Neutrophil (primary cell): ENCODE measurements around the gene RGS3.

Experiments
- H3K27ac ChIP-seq: fragments of 200-600 bp; sonication (generic); 2 replicates; pipeline ENCODE4 v1.5.1; 2016; ENCODE audit warnings: mild to moderate bottlenecking, moderate library complexity
- H3K27me3 ChIP-seq: fragments of 200-600 bp; sonication (generic); 2 replicates; pipeline ENCODE4 v1.6.0; 2016; ENCODE audit warnings: mild to moderate bottlenecking
- H3K36me3 ChIP-seq: fragments of 200-600 bp; sonication (generic); 2 replicates; pipeline ENCODE4 v1.5.1; 2017
- H3K4me1 ChIP-seq, 2 experiments: fragments of 200-600 bp in 1 of 2; sonication (generic) in 1 of 2; 1 replicate in 1 of 2; 2 replicates in 1 of 2; pipeline versions ENCODE4 v1.5.1 to v1.6.1; 2013 to 2016; ENCODE audit warnings: low read depth in 1 of 2, low read length in 1 of 2, mild to moderate bottlenecking in 1 of 2, moderate library complexity in 1 of 2; ENCODE audit not compliant: control insufficient read depth in 1 of 2, insufficient read depth in 1 of 2
- H3K4me3 ChIP-seq, 2 experiments: fragments of 200-600 bp in 1 of 2; sonication (generic) in 1 of 2; 1 replicate in 1 of 2; 2 replicates in 1 of 2; pipeline ENCODE4 v1.5.1; 2013 to 2016; ENCODE audit warnings: low read depth in 1 of 2, low read length in 1 of 2, mild to moderate bottlenecking in 1 of 2, moderate library complexity in 1 of 2
- H3K9me3 ChIP-seq: fragments of 200-600 bp; sonication (generic); 2 replicates; pipeline ENCODE4 v1.5.1; 2016
- TF ChIP-seq, protein P1 (sequence below): fragments of 200-600 bp; sonication (generic); IDR thresholded peaks from 2 replicates; pipeline ENCODE4 v1.5.1; 2016; ENCODE audit warnings: antibody characterized with exemption

The RGS3 gene

DNA sequence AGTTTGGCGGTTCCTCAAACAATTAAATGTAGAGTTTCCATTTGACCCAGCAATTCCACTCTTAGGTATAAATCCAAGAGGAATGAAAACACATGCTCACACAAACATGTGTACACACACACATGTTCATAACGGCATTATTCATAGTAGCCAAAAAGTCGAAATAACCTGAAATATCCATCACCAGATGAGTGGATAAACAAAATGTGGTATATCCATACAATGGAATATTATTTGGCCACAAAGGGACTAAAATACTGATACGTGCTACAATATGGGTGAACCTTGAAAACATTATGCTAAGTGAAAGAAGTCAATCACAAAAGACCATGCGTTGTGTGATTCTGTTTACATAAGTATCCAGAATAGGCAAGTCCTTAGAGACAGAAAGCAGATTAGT is 8.7 kb downstream of the RGS3 start:
- no peaks in the 10 kb centered on the region for H3K9me3 ChIP-seq
- H3K36me3 ChIP-seq: no peaks in the 10 kb centered on the region
- no peaks in the 10 kb centered on the region for H3K4me1 ChIP-seq
- no peaks in the 10 kb centered on the region for H3K27me3 ChIP-seq
- H3K4me3 ChIP-seq: no peak overlapping the region
- TF ChIP-seq, protein P1, sequence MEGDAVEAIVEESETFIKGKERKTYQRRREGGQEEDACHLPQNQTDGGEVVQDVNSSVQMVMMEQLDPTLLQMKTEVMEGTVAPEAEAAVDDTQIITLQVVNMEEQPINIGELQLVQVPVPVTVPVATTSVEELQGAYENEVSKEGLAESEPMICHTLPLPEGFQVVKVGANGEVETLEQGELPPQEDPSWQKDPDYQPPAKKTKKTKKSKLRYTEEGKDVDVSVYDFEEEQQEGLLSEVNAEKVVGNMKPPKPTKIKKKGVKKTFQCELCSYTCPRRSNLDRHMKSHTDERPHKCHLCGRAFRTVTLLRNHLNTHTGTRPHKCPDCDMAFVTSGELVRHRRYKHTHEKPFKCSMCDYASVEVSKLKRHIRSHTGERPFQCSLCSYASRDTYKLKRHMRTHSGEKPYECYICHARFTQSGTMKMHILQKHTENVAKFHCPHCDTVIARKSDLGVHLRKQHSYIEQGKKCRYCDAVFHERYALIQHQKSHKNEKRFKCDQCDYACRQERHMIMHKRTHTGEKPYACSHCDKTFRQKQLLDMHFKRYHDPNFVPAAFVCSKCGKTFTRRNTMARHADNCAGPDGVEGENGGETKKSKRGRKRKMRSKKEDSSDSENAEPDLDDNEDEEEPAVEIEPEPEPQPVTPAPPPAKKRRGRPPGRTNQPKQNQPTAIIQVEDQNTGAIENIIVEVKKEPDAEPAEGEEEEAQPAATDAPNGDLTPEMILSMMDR: no peak
- no peak overlapping the region for H3K27ac ChIP-seq

DNA sequence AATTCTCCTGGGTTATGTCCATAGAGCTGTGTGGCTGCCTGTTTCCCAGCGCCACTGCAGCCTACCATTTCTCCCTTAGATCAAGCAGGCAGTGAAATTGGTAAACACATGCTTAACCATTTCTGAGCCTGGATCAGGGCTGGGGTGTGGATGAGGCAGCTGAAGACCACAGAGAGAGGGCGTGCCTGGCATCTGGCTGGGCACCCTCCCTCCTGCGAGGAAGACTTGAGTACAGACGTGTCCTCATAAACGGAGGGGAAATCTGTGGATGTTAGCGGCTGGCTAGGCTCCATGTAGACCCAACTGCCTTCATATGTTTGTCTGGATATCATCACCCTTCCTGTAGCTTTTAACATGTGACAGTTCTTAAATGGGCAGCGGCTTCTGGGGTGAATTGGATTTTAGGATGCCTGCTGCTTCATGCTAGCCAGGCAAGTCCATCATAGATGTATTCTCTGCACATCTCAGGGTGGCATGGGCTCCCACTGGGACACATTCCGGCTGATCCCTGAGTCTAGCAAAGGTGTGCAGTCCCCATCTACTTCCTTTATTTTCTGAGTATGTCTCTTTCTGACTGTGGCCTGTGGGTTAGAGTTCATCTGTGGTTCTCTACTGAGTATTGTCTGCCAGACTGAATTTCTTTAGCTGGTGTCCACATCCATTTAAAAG is 11.0 kb downstream of the RGS3 start:
- H3K36me3 ChIP-seq: no peaks in the 10 kb centered on the region
- no peaks in the 10 kb centered on the region for H3K4me1 ChIP-seq
- H3K27me3 ChIP-seq: no peaks in the 10 kb centered on the region
- H3K9me3 ChIP-seq: no peaks in the 10 kb centered on the region
- H3K4me3 ChIP-seq: no peak overlapping the region
- H3K27ac ChIP-seq: no peak overlapping the region
- TF ChIP-seq, protein P1: no peak

DNA sequence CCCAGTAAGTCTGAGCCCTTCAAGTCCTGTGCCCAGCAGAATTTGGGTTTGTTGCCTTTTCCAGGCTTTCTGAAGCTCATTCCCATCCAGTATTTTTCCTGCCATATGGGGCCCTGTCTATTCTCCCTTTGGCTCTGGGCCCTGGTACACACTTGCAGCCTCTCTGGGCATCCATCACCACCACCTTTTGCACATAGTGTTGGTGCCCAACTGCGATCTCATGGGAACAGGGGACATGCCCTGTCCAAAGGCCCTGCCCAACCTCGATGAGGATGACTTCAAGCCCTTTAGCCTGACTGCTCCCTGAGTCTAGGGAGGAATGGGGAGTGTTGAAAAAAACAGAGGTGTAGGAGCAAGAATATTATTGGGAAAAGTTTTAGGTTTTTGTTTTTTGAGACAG is 11.5 kb downstream of the RGS3 start:
- TF ChIP-seq, protein P1: no peak
- Histone ChIP-seq H3K27ac (no peak overlapping the region), H3K36me3 (no peaks in the 10 kb centered on the region), H3K4me1 (no peaks in the 10 kb centered on the region), H3K4me3 (no peak overlapping the region), H3K27me3 (no peaks in the 10 kb centered on the region), H3K9me3 (no peaks in the 10 kb centered on the region)

DNA sequence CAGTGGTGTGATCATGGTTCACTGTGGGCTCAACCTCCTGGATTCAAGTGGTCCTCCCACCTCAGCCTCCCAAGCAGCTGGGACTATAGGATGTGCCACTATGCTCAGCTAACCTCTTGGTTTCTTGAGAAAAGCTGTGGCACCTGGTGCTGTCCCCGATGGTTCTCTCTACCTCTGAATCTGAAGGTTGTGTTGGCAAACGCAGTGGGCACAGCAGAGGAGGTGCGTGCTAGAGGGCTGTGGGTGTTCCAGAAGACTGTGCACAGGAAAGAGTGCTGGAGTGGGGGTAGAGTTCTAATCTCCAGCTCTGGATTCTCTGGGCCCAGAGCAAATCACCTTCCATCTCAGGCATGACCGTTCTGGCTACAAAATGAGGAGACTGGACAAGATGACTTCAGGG is 12.5 kb downstream of the RGS3 start:
- Histone ChIP-seq H3K27me3 (no peaks in the 10 kb centered on the region), H3K36me3 (no peaks in the 10 kb centered on the region)
- TF ChIP-seq, protein P1: no peak

DNA sequence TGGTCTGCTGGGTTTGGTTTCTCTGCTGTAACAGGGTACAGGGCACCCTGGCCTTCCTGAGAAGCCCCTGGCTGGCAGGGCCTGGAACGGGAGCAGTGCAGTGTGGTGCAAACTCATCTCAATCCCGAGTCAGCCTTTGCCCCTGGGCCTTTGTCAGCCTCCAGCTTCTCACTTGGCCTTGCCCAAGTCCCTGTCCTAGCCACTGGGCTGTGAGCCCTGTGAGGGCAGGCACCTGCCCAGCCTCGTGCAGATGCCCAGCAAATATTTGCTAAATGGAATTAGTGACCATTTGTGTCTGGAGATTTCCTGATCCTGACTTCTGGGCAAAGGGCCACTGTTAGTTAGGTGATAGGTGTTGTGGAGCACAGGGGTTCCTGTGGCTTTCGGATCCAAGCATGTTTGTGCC is 13.0 kb downstream of the RGS3 start:
- Histone ChIP-seq H3K27me3 (no peaks in the 10 kb centered on the region), H3K27ac (no peak overlapping the region), H3K36me3 (no peaks in the 10 kb centered on the region), H3K4me1 (no peaks in the 10 kb centered on the region), H3K9me3 (no peaks in the 10 kb centered on the region), H3K4me3 (no peak overlapping the region)
- TF ChIP-seq, protein P1: no peak

More for the DNA sequence above, 12.5 kb downstream of the RGS3 start:
- Histone ChIP-seq H3K4me1 (no peaks in the 10 kb centered on the region), H3K4me3 (no peak overlapping the region), H3K9me3 (no peaks in the 10 kb centered on the region), H3K27ac (no peak overlapping the region)
